Inferior parietal cortex (tissue), 1 donor: Measurements from ENCODE around the gene COLEC11.

Source experiments
- DNase-seq: peaks from one replicate; pipeline ENCODE4 v3.0.0-alpha.2; 2016; ENCODE audit errors: extremely low spot score

COLEC11 gene

DNA sequence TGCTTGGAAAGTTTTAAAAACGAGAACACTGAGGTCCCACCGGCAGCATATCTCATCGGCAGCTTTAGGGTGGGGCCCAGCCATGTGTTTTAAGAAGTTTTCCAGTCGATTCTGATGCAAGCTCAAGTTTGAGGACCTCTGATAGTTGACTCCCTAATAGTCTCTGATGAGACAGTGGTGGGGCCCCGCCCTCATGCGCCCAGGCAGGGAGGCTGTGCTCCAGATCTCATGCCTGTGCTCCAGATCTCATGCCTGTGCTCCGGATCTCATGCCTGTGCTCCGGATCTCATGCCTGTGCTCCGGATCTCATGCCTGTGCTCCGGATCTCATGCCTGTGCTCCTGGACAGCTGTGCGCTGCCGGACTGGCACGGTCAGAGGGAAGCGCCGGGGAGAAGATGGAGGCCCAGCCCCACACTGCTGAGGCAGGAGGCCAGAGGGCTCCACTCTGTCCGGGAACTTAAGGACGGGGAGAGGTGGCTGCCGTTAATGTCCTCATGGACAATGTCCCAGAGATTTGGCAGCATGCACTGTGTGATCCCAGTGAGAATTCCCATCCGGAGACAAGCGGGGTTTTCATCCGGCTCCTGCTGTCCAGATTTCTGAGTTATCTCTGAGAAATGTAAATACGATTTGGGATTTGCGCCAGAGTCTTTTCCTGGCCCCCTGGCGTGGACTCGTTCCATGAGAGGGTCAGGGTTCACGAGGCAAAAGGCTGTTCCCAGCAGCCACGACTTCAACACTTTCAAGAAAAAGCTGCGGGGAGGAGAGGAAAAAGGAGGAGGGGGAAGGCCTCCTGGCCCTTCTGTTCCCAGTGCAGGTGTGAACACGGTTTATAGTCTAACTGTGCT lies 9.4 kb upstream of the COLEC11 start:
- no peak for DNase-seq

DNA sequence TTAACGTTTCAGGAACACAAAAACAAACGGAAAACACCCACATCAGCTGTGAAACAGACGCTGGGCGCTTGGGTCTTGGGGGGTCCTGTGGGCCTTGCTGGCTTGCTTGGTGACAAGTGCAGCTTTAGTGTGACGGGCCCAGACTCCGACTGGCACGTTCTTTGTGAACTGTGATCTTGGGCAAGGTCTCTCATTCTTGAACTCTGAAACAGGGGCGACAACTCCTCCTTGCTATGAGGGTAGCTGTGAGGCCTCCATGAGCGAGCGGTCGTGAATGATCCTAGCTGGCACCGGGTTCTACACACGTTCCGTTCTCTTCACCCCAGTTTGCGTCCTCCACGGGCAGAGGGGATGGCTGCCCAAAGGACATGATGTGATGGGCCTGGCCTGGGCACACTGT lies 8.7 kb upstream of the COLEC11 start:
- DNase-seq: no peak

DNA sequence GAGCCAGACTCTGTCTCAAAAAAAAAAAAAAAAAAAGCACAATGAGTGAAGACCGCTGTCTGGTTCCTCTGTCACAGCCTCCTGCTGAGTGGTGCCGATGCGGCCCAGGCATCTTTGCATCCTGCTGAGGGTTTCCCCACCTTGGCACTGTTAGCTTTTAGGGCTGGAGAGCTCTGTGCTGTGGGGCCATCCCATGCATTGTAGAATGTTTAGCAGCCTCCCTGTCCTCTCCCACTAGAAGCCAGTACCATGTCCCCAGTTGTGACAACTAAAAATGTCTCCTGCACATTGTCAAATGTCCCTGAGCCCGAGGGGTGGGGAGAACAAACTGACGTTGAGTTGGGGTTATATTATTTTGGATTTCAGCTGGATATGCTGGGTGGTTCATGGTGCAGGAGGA lies 7.9 kb upstream of the COLEC11 start:
- no peak for DNase-seq

DNA sequence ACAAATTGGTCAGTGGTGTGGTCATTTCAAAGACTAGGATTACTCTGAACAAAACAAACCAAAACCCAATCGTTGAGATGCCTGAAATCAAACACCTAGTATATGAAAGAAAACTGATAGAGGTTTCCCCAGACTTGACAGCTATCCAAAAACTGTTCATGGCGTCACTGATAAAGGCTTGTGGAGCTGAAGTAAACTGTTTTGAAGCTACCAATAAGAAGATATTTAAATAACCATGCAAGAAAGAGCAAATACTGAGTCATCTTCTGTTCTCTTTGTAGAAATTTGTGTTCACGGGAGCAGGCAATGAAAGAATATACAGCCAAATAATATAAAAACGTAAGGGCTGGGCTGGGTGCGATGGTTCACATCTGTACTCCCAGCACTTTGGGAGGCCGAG lies 7.5 kb upstream of the COLEC11 start:
- DNase-seq: no peak

DNA sequence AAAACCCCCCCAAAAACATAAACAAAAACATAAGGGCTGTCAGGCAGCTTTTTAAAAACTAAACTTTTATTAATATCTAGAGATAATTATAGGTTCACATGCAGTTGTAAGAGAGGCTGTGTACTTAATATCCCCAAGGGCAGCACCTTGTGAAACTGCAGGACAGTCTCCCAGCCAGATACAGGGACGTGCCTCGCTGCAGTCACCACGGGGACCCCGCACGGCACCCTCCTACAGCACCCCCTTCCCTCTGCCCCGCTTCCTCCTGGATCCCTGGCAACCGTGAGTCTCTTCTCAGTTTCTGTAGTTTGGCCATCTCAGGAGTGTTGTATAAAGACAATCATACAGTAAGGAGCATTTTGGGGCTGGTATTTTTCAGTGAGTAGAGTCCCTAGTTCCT lies 6.8 kb upstream of the COLEC11 start:
- DNase-seq: no peak

DNA sequence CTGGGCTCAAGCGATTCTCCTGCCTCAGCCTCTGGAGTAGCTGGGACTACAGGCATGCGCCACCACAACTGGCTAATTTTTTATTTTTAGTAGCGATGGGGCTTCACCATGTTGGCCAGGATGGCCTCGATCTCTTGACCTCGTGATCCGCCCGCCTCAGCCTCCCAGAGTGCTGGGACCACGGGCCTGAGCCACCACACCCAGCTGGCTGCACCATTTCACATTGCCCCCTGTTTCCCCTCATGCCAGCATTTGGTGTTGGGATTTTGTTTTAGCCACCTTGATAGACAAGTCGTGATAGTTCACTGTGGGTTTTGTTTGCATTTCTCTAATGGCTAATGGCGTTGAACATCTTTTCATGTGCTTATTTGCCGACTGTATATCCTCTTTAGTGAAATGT lies 5.8 kb upstream of the COLEC11 start:
- DNase-seq: no peak

DNA sequence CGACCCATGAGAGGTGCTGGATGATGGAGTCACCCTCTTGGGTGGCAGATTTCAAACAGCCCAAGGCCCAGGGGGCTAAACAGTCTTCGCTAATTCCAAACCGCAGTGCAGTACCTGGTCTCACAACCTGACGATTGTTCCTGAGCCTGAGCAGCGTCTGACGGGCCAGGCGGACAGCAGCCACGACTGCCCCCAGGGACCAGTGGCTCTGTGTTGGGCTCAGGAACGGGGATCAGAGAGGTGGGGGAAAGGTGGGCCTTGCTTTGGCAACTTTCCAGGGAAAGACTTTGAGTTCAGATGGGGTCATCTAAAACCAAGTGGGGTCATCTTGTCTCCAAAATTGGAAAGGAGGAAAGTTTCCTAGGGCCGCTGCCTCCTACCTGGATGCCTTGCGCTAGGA lies 492 bp downstream of the COLEC11 start:
- no peak for DNase-seq

DNA sequence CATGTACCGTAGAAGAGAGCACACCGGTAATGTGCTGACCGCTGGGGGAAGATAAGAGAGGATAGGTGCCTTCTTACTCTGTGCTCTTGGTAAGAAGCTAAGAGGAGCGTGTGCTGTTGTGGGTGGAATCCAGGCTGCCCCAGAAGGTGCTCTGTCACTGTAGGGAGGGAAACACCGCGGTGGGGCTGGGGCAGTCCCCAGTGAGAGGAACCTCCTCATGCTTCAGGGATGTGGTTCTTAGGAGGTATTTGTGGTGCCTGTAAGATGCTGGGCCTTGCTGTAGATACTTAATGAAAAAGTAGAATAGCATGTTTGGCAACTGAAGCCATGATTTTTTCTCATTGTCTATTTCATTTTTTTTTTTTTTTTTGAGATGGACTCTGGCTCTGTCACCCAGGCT lies 1.1 kb downstream of the COLEC11 start:
- no peak for DNase-seq

DNA sequence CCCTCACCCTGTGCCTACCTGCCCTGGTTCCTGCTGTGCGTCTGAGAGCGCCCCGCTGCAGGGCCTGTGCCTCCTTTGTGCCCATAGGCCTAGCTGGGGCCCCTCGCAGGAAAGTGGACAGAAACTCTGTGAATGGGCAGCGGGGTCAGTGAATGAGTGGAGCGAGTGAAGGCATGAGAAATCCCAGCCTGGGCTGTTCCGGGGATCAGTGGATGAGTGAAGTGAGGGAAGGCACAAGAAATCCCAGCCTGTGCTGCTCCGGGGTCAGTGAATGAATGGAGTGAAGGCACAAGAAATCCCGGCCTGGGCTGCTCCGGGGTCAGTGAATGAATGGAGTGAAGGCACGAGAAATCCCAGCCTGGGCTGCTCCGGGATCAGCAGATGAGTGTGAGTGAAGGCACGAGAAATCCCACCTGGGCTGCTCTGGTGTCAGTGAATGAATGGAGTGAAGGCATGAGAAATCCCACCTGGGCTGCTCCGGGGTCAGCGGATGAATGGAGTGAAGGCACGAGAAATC lies 2.0 kb downstream of the COLEC11 start:
- DNase-seq: no peak

DNA sequence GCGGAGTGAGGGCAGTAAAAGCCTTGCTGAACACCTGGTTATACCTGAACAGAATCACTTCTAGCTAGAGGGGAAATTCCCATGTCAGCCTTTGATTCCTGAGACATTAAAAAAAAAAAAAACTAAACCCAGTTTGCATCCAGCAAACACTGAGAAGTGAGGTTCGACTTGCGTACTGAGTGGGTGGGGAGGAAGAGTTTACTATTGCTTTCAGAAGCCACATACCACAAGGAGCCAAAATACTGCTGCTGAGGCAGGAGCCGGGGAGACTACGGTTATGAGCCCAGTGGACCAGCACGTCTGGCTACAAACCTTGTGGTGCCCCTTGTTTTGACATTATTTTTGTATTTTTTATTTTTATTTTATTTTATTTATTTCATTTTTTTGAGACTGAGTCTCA lies 2.7 kb downstream of the COLEC11 start:
- no peak for DNase-seq

DNA sequence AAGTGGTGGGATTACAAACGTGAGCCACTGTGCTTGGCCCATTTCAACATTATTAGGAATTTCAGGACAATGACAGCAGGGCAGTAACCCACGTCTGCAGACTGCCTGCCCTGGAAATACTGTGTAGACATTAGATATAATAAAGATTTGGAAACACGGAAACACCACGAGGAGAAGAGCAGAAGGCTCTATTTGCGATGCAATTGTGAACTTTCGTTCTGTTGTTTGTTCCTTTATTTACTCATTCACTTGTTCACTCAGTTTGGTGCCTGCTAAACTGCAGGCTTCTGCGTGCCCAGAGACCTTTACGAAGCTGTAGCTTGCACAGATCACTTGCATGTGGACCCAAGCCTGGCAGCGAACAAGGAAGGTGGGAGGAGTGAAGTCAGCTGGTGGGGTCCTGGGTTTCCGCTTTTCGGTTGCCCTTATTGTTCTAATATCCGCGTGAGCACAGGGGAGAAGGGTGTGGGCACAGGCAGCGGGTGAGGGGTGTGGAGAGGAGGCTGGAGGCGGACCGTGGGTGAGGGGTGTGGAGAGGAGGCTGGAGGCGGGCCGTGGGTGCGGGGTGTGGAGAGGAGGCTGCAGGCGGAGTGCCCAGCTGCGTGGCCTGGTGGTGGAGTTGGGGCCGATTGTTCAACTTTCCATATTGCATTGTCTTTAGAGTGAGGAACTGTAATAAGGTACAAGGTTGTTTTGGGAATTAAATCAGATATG lies 3.4 kb downstream of the COLEC11 start:
- no peak for DNase-seq

DNA sequence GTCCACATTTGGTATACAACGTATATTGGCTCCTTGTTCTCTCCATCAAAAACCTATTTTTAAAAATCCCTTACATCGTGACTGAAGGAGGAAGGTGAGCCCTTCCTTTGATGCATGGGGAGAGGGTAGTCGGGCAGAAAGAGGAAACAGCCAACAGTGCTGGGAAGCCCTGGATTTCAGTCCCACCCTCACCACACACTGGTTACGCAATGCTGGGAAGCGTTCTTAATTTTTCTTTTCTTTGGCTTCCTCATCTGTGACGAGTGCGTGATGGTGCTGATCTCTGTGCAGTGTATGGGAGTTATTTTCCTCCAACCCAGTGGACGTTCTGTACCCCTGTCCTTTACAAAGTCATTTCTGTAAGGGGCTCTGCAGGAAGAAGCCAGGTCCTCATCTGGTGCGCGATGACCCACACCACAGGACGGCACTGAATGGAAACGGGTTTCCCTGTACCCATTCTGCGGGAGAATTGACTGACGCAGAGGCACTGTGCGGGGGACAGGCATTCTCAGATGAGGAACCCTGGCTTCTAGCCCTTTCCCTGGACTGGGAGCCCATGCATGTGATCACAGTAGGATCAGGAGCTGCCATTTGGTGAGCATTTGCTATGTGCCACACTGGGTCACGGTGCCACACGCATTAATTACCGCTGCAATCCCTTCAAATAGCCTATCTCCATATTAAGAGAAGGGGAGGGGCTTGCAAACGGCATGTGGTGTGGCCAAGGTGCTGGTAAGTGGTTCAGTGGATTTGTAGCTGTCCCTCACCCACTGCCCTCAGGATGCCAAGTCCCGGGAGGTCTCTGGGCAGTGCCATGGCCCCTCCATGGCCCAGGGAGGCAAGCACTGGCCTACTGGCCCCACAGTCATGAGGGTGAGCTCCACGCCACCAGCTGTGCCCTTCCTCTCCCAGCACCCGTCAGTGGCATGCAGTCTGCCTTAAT lies 4.3 kb downstream of the COLEC11 start:
- no peak for DNase-seq

DNA sequence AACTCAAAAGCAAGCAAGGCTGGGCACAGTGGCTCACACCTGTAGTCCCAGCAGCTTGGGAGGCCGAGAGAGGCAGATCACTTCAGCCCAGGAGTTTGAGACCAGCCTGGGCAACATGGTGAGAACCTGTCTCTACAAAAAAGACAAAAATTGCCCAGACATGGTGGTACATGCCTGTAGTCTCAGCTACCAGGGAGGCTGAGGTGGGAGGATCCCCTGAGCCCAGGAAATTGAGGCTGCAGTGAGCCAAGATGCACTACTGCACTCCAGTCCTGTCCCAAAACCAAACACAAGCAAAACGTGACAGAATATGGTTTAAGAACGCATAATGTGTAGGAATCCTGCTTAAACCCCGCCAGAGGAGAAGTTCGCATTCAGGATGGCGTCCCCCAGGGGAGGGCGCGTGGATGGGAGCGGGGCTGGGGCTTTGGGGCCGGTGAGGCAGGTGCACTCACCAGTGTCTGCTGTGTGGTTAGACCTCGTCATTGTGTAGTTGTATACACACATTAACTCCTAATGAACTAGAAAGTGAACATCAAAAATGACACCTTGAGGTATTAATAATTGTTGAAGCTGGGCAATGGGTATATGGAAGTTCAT lies 5.4 kb downstream of the COLEC11 start:
- no peak for DNase-seq

DNA sequence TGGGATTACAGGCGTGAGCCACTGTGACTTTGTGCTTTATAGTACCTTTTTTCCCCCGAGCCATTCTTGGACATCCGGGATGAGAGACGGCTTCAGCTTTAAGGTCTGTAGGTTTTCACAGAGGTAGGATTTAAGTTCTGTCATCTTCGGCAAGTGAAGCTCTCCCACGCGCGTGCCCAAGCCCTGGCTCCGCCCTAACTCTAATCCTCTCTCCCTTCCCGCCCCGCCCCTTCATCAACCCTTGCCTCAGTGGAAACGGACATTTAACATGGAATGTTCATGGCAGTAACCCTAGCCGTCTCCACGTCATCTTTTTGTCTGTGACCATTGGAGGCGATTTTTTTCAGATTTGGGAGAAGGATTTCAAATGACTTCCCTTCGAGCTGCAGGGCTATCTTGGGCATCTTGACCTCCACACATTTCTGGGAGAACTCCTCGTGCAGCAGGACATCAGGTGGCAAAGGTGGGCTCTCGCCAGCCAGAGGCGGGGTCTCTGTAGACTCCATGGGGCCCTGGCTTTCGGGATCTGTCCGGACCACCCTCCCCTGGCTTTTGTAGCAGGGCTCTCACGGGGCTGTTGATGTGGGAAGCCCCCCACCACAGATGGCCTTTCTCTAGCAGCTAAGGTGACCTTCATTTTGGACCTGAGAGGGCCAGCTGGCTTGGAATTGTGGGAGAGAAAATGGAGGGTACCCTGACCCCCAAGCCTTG lies 6.8 kb downstream of the COLEC11 start:
- no peak for DNase-seq

DNA sequence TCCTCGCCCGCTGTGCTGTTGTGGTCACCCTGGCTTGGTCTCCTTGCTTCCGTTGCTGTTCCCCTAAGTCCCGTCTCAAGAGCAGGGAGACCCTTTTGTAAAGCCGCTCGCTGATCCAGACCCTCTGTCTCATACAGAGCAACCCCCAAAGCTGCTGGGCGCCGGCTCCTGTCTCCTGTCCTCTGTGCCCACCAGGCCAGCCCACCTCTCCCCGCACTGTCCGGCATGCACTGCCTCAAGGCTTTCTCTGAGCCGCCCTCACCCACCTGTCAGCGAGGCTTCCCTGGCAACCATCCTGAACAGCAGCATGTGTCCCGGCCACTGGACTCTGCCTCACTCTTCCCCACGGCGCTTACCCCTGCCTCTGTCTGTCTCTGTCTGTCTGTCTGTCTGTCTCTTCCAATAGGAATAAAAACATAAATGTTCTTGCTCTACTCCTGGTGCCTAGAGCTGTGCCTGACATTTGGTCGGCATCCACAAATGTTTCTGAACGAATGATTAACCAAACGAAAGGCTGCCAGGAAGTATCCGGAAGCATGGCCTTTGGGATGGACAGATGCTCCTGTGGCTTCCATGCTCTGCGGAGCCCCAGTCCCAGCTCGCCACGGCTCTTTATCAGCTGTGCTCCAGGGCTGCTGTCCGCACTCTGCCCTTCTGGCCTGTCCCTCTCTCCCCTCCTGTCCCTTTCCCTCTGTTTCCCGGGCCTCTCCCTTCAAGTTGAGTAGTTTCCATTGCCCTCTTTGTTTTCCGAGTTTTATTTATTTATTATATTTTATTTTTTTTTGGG lies 7.8 kb downstream of the COLEC11 start:
- no peak for DNase-seq

DNA sequence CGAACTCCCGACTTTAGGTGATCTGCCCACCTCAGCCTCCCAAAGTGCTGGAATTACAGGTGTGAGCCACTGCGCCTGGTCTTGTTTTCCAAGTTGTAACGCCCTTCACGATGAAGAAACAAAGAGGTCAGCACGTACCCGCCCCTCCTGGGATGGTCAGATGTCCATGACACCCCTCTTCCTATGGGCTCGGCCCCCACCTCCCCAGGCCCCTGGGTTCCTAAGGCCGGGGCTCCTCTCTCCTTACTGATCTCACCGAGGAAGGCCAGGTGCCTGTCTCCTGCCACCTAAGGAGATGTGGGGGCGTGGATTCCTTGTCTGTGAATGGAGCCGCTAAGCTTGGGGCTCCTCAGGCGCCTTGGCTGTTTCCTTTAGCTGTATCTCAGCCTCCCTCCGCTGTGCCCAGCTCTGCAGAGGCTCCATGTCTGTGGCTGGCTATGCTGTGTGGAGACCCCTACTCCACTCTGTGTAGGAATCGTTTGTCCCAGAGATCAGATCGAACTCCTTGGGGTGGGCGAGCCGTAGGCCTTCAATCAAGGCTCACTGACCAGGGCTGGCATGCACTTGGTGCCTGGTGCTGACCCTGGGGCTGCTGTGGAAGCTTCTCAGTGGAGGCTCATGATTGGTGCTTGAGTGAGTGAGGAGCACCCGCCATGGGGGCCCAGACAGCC lies 8.8 kb downstream of the COLEC11 start:
- no peak for DNase-seq

DNA sequence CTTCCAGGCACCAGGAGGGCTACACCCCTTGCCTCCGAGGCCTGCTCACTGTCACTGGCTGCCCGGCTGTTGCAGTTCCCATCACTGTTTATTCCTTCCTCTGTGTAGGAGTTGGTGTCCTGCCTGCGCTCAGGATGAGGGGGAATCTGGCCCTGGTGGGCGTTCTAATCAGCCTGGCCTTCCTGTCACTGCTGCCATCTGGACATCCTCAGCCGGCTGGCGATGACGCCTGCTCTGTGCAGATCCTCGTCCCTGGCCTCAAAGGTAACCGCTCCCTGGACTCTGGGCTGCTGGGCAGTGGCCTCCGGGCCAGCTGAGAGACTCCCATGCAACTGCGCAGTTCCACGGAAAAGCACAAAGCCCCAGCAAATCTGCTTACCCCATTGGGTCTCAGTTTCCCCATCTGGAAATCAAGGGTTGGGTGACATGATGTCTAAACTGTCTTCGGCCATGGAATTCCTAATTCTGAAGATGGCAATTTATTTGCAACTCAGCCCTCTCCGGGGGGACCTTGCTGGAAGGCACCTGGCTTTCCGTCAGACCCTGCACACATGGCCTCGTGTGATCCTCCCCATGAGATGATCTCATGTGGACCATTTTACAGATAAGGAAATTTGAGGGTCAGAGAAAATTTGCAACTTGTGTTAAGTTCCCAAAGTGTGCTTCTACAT lies 9.4 kb downstream of the COLEC11 start:
- no peak for DNase-seq

DNA sequence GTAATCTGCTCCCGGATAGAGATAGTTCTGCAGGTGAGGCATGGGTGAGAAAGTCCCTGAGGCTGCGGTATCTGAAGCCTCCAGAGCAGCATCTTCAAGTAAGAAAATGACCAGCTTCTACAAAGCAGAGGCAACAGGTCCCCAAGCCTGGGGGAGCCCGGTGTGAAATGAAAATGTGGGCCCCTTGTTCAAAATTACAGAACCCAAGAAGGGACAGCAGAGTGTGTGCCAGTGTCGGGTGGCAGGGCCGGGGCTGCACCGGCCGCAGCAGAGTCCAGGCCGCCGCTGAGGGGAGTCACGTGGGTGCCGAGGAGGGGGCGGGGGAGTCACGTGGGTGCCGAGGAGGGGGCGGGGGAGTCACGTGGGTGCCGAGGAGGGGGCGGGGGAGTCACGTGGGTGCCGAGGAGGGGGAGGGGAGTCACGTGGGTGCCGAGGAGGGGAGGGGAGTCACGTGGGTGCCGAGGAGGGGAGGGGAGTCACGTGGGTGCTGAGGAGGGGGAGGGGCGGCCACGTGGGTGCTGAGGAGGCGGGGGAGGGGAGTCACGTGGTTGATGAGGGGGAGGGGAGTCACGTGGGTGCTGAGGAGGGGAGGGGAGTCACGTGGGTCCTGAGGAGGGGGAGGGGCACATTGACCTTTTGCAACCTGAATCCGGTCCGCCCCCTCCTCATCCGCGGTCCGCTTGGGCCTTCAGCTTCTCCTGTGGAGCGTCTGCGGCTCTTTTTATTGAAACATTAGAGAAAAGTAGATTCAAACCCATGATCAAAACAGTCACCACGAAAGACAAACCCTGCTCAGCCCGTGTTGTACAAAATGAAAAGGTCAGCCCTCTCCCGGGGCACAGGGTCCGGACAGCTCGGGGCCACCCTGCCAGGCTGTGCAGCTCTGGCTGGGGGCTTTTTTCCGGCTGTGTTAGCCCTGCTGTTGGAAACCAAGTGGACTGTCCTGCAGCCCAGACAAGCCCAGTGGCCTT lies 10.4 kb downstream of the COLEC11 start:
- DNase-seq: no peak
